ENCODE results near the gene DGKI. TPM values are rescaled to one million over a fixed set of nuclear protein-coding genes. Genes with fewer than 3 reads are reported as not detected.

The DGKI gene
- total RNA-seq, 1 donor from 2014 or later = 2.2 TPM

DNA sequence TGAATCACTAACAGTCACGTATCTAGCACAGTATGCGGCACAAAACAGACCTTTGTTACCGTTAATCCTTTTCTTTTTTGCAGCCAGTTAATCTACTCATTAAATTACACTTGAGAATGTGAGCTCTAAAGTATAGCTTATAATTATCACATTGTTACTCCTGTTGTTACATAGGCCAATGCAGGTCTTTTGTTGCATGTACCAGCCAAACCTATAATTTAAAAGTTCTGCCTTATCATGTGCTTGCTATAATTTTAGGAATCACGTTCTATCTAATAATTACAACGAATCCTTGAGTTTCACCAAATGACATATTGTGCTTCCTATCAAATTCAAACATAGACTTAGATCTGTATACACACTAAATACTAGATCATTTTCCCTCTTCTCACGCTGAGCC lies 245.1 kb downstream of the DGKI start:
- Mint-ChIP-seq H3K36me3 (ENCODE audit: low read depth) (no peaks in the 10 kb centered on the region), H3K9me3 (no peaks in the 10 kb centered on the region), H3K27ac (ENCODE audit: unreplicated experiment) (no peak overlapping the region), H3K27me3 (ENCODE audit: low read depth) (no peaks in the 10 kb centered on the region), H3K4me1 (peaks cover 11% of the 10 kb centered on the region), H3K4me3 (no peak overlapping the region)
- TF ChIP-seq, protein P1, sequence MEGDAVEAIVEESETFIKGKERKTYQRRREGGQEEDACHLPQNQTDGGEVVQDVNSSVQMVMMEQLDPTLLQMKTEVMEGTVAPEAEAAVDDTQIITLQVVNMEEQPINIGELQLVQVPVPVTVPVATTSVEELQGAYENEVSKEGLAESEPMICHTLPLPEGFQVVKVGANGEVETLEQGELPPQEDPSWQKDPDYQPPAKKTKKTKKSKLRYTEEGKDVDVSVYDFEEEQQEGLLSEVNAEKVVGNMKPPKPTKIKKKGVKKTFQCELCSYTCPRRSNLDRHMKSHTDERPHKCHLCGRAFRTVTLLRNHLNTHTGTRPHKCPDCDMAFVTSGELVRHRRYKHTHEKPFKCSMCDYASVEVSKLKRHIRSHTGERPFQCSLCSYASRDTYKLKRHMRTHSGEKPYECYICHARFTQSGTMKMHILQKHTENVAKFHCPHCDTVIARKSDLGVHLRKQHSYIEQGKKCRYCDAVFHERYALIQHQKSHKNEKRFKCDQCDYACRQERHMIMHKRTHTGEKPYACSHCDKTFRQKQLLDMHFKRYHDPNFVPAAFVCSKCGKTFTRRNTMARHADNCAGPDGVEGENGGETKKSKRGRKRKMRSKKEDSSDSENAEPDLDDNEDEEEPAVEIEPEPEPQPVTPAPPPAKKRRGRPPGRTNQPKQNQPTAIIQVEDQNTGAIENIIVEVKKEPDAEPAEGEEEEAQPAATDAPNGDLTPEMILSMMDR (conservative IDR thresholded peaks at IDR 0.05) = no peak
- DNase-seq (ENCODE audit: low read depth, low spot score) = no peak

DNA sequence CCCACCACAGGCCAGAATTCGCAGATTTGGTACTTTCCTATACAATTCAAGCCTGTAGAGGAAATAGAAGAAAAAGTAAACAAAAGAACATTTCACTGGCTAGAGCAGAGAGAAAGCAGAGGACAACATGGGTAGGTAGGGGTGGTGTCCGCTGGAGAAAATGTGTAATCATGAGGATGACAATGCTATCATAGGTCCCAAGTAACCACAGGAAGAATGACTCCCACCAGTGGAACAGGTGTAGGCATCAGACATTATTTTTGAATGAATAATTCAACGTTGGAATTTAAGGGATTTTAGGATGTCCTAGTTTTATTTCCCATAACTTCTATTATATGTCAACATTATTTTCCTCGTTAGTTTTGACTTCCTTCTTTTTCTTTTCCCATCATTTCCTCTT lies 248.9 kb downstream of the DGKI start:
- H3K27ac Mint-ChIP-seq (ENCODE audit: unreplicated experiment) = no peak overlapping the region
- no peak overlapping the region for H3K4me3 Mint-ChIP-seq
- H3K9me3 Mint-ChIP-seq = no peaks in the 10 kb centered on the region
- no peaks in the 10 kb centered on the region for H3K36me3 Mint-ChIP-seq (ENCODE audit: low read depth)
- peaks cover 3% of the 10 kb centered on the region for H3K4me1 Mint-ChIP-seq
- TF ChIP-seq, protein P1 (conservative IDR thresholded peaks at IDR 0.05) = no peak
- DNase-seq (ENCODE audit: low read depth, low spot score) = no peak
- H3K27me3 Mint-ChIP-seq (ENCODE audit: low read depth) = no peaks in the 10 kb centered on the region

DNA sequence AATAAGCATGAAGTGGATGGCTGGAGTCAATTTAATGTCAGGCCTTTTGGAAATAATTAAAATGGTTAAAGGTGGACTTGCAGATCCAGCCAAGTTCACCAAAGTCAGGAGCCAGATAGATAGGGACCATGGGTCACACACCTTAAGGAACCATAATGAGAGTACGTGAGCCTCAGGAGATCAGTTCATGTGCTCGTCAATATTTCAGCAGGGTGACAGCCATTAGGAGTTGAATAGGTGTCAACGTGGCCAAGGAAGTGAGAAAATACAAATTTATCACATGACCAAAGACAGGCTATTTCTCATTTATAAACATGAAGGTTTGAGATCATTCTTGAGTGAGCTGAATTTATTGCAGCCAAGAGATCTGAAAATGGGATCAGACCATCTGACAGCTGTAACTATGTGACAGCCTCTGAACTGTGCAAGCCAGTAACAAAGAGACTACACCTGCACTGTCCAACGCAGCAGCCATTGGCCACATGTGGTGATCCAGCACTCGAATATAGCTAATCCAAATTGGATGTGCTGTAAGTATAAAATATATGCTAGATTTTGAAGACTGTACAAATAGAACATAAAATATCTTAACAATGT lies 253.6 kb downstream of the DGKI start:
- no peak overlapping the region for H3K4me3 Mint-ChIP-seq
- H3K27ac Mint-ChIP-seq (ENCODE audit: unreplicated experiment) = no peak overlapping the region
- TF ChIP-seq, protein P1 (conservative IDR thresholded peaks at IDR 0.05) = no peak

DNA sequence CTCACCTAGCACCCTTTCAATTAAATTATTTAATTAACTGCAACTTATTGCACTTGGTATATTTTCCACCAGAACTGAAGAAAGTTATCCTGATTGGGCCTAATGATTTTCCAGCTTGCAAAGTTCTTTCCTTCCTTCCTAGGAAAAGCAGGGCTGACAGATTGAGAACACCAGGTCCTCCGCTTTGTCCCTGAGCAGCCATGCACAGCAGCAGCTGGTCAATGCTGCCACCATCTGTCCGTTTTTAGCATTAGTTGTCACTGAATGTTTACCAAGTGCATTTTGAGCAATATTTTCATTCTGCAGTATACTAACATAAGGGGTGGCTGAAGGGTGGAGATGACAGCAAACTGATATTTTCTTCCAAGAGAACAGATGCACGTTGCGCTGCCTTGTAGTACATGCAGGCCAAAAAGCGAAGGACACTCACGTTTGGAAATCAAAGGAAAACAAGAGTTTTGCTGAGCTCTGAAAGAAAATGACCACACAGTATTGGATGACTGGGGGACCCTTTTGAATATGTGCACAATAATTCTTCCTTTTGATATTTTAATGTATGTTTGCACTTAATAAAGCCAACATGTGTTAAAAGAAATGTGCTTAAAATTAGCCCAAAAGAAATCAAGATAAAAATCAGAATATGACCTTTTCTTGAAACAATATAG lies 254.4 kb downstream of the DGKI start:
- Mint-ChIP-seq H3K9me3 (no peaks in the 10 kb centered on the region), H3K4me1 (no peaks in the 10 kb centered on the region), H3K27ac (ENCODE audit: unreplicated experiment) (no peak overlapping the region), H3K4me3 (no peak overlapping the region), H3K36me3 (ENCODE audit: low read depth) (no peaks in the 10 kb centered on the region), H3K27me3 (ENCODE audit: low read depth) (no peaks in the 10 kb centered on the region)
- TF ChIP-seq, protein P1 (conservative IDR thresholded peaks at IDR 0.05) = peak; percentile 92
- DNase-seq (ENCODE audit: low read depth, low spot score) = peak; percentile 71

More for the DNA sequence above, 253.6 kb downstream of the DGKI start:
- H3K4me1 Mint-ChIP-seq = no peaks in the 10 kb centered on the region
- H3K27me3 Mint-ChIP-seq (ENCODE audit: low read depth) = no peaks in the 10 kb centered on the region
- no peaks in the 10 kb centered on the region for H3K9me3 Mint-ChIP-seq
- DNase-seq (ENCODE audit: low read depth, low spot score) = no peak
- no peaks in the 10 kb centered on the region for H3K36me3 Mint-ChIP-seq (ENCODE audit: low read depth)

- no peaks in the 10 kb centered on the region for H3K9me3 Mint-ChIP-seq
- no peak for DNase-seq (ENCODE audit: low read depth, low spot score)
- H3K27ac Mint-ChIP-seq (ENCODE audit: unreplicated experiment) = no peak overlapping the region
- H3K4me3 Mint-ChIP-seq = no peak overlapping the region
- no peaks in the 10 kb centered on the region for H3K27me3 Mint-ChIP-seq (ENCODE audit: low read depth)
- H3K4me1 Mint-ChIP-seq = peaks cover 6% of the 10 kb centered on the region
- no peaks in the 10 kb centered on the region for H3K36me3 Mint-ChIP-seq (ENCODE audit: low read depth)
- TF ChIP-seq, protein P1 (conservative IDR thresholded peaks at IDR 0.05) = no peak
Measured at GRCh38 chr7:137591421-137591837, 255.3 kb downstream of the DGKI start.

All from neural crest cell (in vitro differentiated cells).